Inflammatory macrophage (primary cell): ENCODE results near the gene SDR42E1.
"Not testable (repeated sequence)": the region's sequence is repeated elsewhere in the genome, so short reads cannot be mapped to it uniquely, and the experiment has no call there.

Experiments
- DNase-seq, 2 donors: peaks; one replicate each; pipeline ENCODE4 v3.0.0-alpha.2; 2020 to 2022

Gene SDR42E1

GRCh38 chr16:82002831-82003230 lies 8.4 kb downstream of the SDR42E1 start:
- no peak for DNase-seq

GRCh38 chr16:81997738-81998137 lies 13.5 kb downstream of the SDR42E1 start:
- DNase-seq: no peak

DNA sequence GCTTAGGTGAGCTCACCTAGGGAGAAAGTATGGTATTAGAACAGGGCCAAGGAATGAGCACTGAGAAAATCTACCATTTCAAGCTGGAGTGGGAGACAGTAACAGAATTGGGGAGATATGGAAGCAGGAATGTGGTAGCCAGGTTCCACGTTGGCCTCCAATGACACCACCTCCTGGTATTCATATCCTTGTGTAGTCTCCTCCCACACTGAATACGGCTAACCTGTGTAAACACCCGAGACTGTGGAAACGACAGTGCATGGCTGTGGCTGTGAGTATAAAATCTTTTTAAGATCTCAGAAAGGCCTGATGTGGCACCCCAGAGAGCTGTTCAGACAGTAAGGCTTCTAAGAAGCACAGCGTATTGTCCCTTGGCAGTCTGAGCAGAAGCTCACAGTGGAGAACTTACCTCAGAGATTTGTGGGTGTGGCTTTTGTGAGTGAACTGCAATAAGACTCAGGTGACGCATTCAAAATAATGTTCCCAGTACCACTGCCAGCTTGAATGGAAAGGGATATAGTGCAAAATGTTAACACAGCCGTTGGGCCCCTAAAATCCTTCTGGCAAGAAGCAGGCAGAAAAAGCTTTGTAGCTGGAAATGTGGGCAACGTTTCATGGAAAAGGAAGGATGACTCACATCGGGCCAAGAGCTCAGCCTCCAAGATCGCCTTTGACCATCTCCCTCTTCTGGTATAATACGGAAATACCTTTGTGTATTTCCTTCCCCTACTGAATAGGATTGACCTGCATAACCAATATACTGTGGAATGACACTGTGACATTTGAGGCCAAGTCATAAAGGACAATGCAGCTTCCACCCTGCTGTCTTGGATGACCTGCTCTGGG lies 14.4 kb downstream of the SDR42E1 start:
- peak; percentile 32 to 43 for DNase-seq

DNA sequence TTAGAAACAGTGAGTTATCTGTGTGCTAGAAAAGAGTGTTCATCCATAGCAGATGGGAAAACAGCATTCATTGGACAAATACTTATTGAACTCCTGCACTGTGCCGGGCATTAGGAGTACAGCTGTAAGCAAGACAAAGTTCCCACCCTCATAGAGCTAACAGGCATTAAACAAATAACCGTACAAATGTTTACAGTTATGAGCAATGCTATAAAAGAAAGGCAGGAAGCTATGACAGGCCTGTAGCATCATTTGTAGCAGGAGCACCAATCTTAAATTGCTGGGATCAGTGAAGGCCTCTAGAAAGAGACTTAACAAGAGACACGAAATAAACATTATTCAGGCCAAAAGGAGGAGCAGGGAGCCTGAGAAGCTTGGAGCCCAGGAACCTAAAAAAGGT lies 15.6 kb downstream of the SDR42E1 start:
- no peak for DNase-seq

DNA sequence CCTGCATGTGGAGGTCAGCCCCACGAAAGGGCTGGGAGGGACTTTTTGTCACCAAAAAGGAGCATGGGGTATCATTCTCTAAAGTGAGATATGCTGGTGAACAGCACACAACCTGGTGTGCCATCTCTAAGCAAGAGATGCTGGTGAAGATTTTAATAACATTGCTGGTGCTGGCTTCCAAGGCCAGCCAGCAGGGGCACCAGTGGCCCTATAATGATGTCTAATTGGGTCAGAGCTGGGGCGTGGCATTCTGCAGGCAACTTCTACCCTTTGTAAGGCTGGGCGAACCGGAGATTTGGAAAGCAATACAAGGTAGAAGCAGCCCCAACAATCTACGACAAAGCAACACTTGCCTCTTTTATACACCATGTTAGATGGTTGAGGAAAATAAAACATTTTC lies 16.8 kb downstream of the SDR42E1 start:
- DNase-seq: no peak

DNA sequence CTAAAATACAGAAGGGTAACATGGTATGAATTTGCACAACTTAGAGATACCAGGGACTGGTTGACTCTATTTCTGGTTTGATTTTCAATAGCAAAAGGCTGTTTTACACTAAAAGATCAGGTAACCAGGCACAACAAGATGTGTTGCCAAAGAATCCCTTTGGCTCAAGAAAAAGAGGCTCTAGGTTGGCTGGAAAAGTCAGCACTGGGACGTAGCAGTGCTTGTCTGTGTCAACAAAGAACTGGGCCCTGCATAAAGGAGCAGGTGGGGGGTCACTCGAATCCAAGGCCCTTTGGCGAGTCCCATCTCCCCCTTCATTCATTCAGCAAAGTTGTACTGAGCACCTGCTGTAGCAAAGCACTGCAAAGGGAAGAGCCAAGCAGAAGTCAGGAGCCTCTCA lies 18.4 kb downstream of the SDR42E1 start:
- no peak for DNase-seq

GRCh38 chr16:81987706-81988105 lies 23.6 kb downstream of the SDR42E1 start:
- DNase-seq: no peak

GRCh38 chr16:81987121-81987520 lies 24.1 kb downstream of the SDR42E1 start:
- DNase-seq: no peak

DNA sequence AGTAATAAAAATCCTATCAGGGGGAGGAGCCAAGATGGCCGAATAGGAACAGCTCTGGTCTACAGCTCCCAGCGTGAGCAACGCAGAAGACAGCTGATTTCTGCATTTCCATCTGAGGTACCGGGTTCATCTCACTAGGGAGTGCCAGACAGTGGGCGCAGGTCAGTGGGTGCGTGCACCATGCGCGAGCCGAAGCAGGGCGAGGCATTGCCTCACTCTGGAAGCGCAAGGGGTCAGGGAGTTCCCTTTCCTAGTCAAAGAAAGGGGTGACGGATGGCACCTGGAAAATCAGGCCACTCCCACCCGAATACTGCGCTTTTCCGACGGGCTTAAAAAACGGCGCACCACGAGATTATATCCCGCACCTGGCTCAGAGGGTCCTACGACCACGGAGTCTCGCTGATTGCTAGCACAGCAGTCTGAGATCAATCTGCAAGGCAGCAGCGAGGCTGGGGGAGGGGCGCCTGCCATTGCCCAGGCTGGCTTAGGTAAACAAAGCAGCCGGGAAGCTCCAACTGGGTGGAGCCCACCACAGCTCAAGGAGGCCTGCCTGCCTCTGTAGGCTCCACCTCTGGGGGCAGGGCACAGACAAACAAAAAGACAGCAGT lies 33.8 kb downstream of the SDR42E1 start:
- DNase-seq: not testable (repeated sequence)

DNA sequence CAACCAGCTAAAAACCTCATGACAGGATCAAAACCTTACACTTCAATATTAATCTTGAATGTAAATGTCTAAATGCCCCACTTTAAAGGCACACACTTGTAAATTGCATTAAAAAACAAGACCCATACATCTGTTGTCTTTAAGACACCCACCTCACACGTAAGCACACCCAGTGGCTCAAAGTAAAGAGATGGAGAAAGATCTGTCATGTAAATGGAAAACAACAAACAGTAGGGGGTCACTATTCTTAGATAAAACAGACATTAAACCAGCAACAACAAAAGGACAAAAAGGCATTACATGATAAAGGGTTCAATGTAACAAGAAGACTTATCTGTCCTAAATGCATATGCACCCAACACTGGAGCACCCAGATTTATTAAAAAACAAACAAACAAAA lies 35.6 kb downstream of the SDR42E1 start:
- no peak for DNase-seq

DNA sequence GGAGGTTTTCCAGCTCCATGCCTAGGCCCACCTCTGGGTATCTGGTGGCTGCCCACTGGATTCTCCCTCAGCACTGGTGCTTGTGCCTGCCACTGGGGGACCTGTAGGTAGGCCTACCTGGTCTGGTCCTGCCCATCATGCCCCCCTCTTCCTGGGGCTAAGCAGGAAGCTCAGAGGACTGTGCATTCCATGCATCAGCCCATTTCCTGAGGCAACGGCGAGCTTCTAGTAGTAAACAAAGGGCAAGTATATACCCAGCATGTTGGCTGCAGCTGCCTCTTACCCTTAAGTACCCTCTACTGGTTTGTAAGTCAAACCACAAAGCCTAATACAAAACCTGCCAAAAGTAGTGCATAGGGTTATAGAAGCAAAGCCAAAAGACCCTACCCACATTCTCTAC lies 37.5 kb downstream of the SDR42E1 start:
- DNase-seq: no peak

GRCh38 chr16:81971853-81972252 lies 39.4 kb downstream of the SDR42E1 start:
- no peak for DNase-seq

DNA sequence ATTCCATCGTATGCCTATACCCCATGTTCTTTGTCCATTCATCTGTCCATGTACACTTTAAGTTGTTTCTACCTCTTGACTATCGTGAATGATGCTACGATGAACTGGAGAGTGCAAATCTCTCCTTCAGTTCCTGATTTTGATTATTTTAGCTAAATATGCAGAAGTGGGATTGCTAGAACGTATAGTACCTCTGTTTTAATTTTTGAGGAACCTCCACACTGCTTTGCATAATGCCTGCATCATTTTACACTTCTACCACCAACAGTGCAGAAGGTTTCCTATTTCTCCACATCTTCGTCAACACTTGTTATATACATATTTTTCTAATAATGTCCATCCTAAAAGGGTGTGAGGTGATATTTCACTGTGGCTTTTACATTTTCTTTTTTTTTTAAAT lies 43.9 kb downstream of the SDR42E1 start:
- peak; percentile 17 to 49 for DNase-seq

DNA sequence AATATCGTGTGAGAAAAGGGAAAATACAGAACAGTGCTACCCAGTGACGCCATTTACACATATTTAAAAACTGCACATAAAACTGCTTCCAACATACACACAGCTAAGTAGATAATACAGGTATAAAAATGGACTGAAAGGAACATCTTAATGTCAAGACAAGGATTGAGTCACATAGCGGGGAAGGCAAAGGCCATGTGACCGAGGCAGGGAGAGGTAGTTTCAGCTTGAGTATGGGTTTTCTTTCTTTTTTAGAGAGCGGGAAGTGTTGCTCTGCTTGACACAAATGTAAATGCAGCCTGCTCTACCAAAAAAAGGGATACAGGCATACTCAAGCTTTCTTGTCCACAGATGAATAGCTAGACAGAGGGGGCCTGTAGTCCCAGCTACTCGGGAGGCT lies 46.5 kb downstream of the SDR42E1 start:
- DNase-seq: no peak

DNA sequence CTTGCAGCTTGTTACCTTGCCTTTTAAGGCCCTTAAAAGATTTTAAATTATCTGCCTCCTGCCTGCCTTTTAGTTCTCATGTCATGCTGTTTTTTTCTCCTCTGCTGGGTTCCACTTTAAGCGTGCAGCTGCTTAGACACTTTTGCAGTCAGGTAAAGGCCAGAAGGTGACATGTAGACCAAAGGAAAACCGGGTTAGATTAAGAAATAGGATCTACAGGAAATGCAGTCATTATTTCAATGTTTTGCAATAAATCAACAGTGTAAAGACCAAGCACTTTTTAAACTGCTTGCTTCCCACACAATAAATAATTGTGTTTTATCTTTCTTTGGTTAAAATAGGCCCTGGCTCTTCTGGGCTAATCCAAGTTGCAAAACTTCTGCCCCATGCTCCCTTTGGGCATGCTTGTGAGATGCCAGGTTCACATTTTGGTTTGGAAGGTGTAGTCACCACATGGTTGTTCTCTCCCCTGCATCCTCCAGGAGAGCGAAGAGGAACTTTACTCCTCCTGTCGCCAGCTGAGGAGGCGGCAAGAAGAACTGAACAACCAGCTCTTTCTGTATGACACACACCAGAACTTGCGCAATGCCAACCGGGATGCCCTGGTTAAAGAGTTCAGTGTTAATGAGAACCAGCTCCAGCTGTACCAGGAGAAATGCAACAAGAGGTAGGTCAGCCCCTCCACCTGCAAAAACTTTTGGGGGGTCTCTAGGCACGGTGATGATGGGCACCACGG lies 54.9 kb downstream of the SDR42E1 start:
- DNase-seq: peak; percentile 75 to 85

DNA sequence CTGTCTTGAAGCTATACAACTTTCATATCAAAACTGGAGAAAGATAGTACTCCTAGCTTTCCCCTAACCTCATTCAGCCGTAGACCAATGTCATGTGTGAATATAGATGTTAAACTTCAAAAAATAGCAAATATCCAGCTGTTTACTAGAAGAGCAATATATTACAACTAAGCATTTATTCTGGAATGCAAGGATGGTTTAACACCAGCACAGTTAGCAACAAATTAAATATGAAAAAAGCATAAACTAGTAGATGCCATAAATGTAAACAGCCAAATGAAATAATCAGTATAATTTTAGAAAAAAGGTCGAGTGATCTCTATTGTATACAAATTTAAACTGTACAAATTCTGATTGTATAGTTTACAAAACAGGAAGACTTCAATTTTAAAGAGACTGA lies 59.7 kb downstream of the SDR42E1 start:
- no peak for DNase-seq

DNA sequence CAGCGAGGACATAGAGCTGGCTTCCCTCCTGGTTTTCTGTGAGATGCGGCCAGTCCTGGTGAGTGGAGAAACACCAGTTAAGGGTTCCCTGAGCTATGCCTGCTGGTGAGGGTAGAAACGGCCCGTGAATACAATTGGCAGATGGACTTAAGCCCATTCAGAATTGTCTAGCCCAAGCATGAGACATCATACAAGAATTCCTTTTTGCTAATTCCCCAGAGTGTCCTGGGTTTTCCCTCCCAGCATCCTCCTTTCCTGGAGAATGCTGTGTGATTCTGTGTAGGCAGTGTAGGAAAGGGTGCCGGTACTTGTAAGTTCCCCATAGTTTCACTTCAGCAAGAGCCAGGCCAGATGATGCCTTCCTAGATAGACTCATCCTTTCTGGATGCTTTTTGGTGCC lies 65.1 kb downstream of the SDR42E1 start:
- no peak for DNase-seq

DNA sequence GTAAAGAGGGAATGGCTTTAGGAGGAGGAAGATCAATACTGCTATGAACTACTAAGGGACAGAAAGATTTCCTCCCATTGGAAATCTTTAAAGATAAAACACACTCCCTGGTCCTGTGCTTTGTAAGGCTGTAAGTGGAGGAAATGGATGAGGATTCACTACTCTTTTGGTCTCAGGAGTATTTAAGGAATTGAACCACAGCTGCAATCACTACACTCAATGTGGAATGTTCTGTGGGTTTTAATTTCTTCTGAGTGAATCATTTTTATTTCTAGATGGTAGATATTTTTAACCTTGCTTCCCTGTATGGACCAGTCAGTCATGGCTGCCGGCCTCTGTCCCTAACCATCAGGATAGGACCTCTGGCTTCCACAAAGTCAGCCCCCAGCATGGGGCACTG lies 65.6 kb downstream of the SDR42E1 start:
- no peak for DNase-seq

GRCh38 chr16:81942007-81942601 lies 69.2 kb downstream of the SDR42E1 start:
- DNase-seq: no peak

- DNase-seq: peak; percentile 25 to 53
Observed at GRCh38 chr16:81940781-81941560, 70.3 kb downstream of the SDR42E1 start.

GRCh38 chr16:81939164-81940056 lies 71.9 kb downstream of the SDR42E1 start:
- DNase-seq: no peak
